GM12874 (cell line): ENCODE results near the gene IL1A.

Experiments
- TF ChIP-seq, protein P1 (sequence below): IDR thresholded peaks from 2 replicates; pipeline ENCODE4 v1.5.1; 2011; ENCODE audit warnings: low read depth, mild to moderate bottlenecking, control low read depth, low read length, moderate library complexity; ENCODE audit not compliant: insufficient read depth

IL1A gene

GRCh38 chr2:112737542-112738232, 46.6 kb downstream of the IL1A start:
- TF ChIP-seq, protein P1, sequence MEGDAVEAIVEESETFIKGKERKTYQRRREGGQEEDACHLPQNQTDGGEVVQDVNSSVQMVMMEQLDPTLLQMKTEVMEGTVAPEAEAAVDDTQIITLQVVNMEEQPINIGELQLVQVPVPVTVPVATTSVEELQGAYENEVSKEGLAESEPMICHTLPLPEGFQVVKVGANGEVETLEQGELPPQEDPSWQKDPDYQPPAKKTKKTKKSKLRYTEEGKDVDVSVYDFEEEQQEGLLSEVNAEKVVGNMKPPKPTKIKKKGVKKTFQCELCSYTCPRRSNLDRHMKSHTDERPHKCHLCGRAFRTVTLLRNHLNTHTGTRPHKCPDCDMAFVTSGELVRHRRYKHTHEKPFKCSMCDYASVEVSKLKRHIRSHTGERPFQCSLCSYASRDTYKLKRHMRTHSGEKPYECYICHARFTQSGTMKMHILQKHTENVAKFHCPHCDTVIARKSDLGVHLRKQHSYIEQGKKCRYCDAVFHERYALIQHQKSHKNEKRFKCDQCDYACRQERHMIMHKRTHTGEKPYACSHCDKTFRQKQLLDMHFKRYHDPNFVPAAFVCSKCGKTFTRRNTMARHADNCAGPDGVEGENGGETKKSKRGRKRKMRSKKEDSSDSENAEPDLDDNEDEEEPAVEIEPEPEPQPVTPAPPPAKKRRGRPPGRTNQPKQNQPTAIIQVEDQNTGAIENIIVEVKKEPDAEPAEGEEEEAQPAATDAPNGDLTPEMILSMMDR: no peak

GRCh38 chr2:112733871-112734270, 50.4 kb downstream of the IL1A start:
- TF ChIP-seq, protein P1: no peak

GRCh38 chr2:112733456-112733855, 50.8 kb downstream of the IL1A start:
- TF ChIP-seq, protein P1: no peak

DNA sequence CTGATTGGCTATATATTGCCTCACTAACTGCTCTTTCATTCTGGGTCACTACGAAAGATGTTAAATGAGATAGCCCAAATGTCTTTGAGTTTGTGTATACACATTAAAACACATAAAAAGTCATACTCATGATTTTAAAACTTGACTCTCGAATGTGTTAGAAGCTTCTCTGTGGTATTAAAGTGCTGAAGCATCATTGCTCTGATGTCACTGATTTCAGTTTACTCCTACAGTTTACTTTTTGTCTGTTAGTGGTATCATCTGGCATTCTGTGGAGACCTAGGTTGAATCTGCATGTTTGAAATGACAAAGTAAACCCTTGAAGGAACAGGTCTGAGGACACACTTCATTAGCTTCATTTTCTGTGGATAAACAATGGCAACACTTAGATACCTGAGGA, 52.8 kb downstream of the IL1A start:
- TF ChIP-seq, protein P1: no peak

DNA sequence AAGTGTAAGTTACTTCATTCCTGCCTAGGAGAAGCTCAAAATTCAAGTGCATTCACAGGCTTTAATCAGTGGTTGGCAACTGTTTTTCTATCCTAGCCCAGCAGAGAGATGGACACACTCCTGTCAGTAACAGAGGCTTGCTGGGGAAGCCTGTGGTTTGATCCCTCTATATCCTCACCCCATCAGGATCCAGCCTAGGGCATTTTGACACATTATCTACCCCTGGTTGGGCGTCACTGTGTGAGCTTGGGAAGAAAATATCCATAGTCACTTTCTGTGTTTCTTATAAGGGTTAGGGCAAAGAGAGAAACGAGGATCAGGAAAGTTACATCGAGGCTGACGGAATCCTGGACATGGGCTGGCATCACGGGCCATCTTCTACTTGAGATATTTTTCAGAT, 53.5 kb downstream of the IL1A start:
- TF ChIP-seq, protein P1: no peak

DNA sequence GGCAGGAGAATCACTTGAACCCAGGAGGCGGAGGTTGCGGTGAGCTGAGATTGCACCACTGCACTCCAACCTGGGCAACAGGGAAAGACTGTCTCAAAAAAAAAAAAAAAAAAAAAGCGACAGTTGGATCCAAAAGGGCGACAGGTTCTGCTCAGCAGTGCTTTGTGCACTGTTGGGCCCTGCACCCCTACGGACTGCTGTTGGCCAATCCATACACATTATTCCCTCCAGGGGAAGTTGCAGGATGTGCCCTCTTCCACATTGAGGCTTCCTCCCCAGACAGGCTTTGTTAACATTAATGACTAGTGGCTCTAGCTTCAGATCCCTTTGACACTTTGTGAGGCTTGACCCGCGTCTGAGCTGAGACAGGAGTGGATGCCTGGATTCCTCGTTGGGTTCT, 54.1 kb downstream of the IL1A start:
- TF ChIP-seq, protein P1: no peak

- TF ChIP-seq, protein P1: no peak
These were observed 55.7 kb downstream of the IL1A start for GRCh38 chr2:112728378-112729175.
